Measurements from ENCODE around the gene ELAVL2.

ELAVL2 gene

DNA sequence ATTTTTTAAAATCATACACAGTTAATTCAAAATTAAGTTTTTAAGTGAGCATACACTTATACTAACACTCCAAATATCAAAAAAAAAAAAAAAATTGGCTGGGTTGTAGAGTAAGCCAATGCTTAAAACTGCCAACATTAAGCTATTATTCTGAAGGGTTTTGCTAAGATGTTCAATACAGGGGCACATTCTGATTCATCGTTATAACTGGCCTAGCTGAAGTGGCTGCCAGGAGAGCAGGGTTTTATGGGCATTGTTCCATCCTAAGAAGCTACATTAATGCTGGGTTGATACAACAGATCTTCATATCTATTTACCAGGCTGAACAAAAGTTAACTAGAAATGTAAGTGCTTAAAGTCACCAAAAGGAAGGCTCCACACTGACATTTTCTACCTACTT lies 13.4 kb downstream of the ELAVL2 start:
- Histone ChIP-seq H3K4me2 (ENCODE audit: low read depth, low read length) (no peak overlapping the region), H3K4me3 (ENCODE audit: low read length) (no peak overlapping the region), H4K20me1 (ENCODE audit: insufficient read depth, low read length) (no peaks in the 10 kb centered on the region), H3K9me3 (replicated peaks; ENCODE audit: insufficient read depth, low read length) (no peaks in the 10 kb centered on the region), H3F3A (ENCODE audit: insufficient read depth, low read length) (no peaks in the 10 kb centered on the region), H3K9ac (ENCODE audit: low read length) (no peak overlapping the region), H3K79me2 (ENCODE audit: low read length) (no peaks in the 10 kb centered on the region), H3K9me2 (replicated peaks; ENCODE audit: insufficient read depth, low read length) (no peaks in the 10 kb centered on the region), H3K4me1 (ENCODE audit: low read length) (no peaks in the 10 kb centered on the region), H3K27me3 (replicated peaks; ENCODE audit: insufficient read depth, low read length) (no peaks in the 10 kb centered on the region), H3K27ac (ENCODE audit: low read length) (no peak overlapping the region), H2AFZ (ENCODE audit: low read length) (no peak overlapping the region), H3K36me3 (replicated peaks; ENCODE audit: insufficient read depth, low read length) (no peaks in the 10 kb centered on the region)
- TF ChIP-seq EZH2 (optimal IDR thresholded peaks at IDR 0.05; ENCODE audit: low read depth, low read length) = no peak
- TF ChIP-seq, protein P1, sequence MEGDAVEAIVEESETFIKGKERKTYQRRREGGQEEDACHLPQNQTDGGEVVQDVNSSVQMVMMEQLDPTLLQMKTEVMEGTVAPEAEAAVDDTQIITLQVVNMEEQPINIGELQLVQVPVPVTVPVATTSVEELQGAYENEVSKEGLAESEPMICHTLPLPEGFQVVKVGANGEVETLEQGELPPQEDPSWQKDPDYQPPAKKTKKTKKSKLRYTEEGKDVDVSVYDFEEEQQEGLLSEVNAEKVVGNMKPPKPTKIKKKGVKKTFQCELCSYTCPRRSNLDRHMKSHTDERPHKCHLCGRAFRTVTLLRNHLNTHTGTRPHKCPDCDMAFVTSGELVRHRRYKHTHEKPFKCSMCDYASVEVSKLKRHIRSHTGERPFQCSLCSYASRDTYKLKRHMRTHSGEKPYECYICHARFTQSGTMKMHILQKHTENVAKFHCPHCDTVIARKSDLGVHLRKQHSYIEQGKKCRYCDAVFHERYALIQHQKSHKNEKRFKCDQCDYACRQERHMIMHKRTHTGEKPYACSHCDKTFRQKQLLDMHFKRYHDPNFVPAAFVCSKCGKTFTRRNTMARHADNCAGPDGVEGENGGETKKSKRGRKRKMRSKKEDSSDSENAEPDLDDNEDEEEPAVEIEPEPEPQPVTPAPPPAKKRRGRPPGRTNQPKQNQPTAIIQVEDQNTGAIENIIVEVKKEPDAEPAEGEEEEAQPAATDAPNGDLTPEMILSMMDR (IDR thresholded peaks at IDR 0.05; ENCODE audit: low read length) = no peak
- TF ChIP-seq EZH2phosphoT487 (IDR thresholded peaks at IDR 0.05; ENCODE audit: low read length) = no peak
- no peak for DNase-seq

DNA sequence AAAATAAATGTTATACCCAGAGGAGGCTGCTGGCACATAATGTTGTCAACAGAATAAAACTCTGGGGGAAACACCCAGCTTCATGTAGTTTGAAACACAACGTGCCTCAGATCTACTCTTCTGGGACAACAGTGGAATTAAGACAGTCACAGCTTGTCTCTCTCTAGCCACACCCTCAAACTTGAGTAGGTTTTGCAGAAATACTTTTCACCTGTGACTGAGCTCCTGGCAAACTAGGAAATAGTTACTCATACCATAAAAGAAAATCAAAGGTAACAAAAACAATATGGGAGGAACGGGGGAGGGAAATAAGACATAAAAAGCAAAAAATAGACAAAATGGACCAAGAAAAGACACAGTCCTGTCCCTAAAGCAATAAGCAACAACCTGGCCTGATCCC lies 14.4 kb downstream of the ELAVL2 start:
- Histone ChIP-seq H3K27me3 (replicated peaks; ENCODE audit: insufficient read depth, low read length) (no peaks in the 10 kb centered on the region), H3K4me2 (ENCODE audit: low read depth, low read length) (no peak overlapping the region), H4K20me1 (ENCODE audit: insufficient read depth, low read length) (no peaks in the 10 kb centered on the region), H3K36me3 (replicated peaks; ENCODE audit: insufficient read depth, low read length) (no peaks in the 10 kb centered on the region), H3K79me2 (ENCODE audit: low read length) (no peaks in the 10 kb centered on the region), H3K4me1 (ENCODE audit: low read length) (no peaks in the 10 kb centered on the region), H3K9me2 (replicated peaks; ENCODE audit: insufficient read depth, low read length) (no peaks in the 10 kb centered on the region), H3K4me3 (ENCODE audit: low read length) (no peak overlapping the region), H3K9ac (ENCODE audit: low read length) (no peak overlapping the region), H3K27ac (ENCODE audit: low read length) (no peak overlapping the region), H3F3A (ENCODE audit: insufficient read depth, low read length) (no peaks in the 10 kb centered on the region), H3K9me3 (replicated peaks; ENCODE audit: insufficient read depth, low read length) (no peaks in the 10 kb centered on the region), H2AFZ (ENCODE audit: low read length) (no peak overlapping the region)
- DNase-seq = no peak
- TF ChIP-seq, protein P1 (IDR thresholded peaks at IDR 0.05; ENCODE audit: low read length) = no peak
- TF ChIP-seq EZH2phosphoT487 (IDR thresholded peaks at IDR 0.05; ENCODE audit: low read length) = no peak
- TF ChIP-seq EZH2 (optimal IDR thresholded peaks at IDR 0.05; ENCODE audit: low read depth, low read length) = no peak

DNA sequence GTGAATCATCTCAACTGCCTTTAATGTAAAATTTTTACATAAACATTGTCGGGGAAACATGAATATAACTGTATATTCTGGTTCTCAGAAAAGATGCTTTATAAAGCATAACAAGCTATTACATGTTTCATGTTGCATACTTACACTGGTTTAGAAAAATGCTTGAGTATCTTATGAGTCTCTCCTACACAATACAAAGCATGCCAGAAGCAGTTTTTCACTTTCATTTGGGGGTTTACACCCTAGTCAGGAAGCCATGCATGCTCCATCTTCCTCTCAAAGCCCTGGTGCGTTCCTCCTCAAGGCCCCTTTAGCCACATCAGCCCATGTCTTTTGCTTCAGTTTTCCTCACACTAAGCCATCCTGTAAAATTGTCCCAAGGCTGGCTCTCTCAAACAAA lies 22.8 kb downstream of the ELAVL2 start:
- Histone ChIP-seq H3K9me2 (replicated peaks; ENCODE audit: insufficient read depth, low read length) (no peaks in the 10 kb centered on the region), H3K27me3 (replicated peaks; ENCODE audit: insufficient read depth, low read length) (no peaks in the 10 kb centered on the region), H3K4me3 (ENCODE audit: low read length) (no peak overlapping the region), H2AFZ (ENCODE audit: low read length) (no peak overlapping the region), H3K4me1 (ENCODE audit: low read length) (no peaks in the 10 kb centered on the region), H3K36me3 (replicated peaks; ENCODE audit: insufficient read depth, low read length) (no peaks in the 10 kb centered on the region), H3K4me2 (ENCODE audit: low read depth, low read length) (no peak overlapping the region), H4K20me1 (ENCODE audit: insufficient read depth, low read length) (no peaks in the 10 kb centered on the region), H3F3A (ENCODE audit: insufficient read depth, low read length) (no peaks in the 10 kb centered on the region), H3K9me3 (replicated peaks; ENCODE audit: insufficient read depth, low read length) (no peaks in the 10 kb centered on the region), H3K27ac (ENCODE audit: low read length) (no peak overlapping the region), H3K79me2 (ENCODE audit: low read length) (no peaks in the 10 kb centered on the region), H3K9ac (ENCODE audit: low read length) (no peak overlapping the region)
- TF ChIP-seq, protein P1 (IDR thresholded peaks at IDR 0.05; ENCODE audit: low read length) = no peak
- no peak for TF ChIP-seq EZH2phosphoT487 (IDR thresholded peaks at IDR 0.05; ENCODE audit: low read length)
- no peak for TF ChIP-seq EZH2 (optimal IDR thresholded peaks at IDR 0.05; ENCODE audit: low read depth, low read length)
- DNase-seq = no peak
